SU-DHL-6 (cell line): ENCODE measurements around the gene MIGA1.

Experiments used
- H2AFZ ChIP-seq: fragments of 200-600 bp; sonication (generic); 2 replicates; pipeline ENCODE4 v1.6.1; 2014; ENCODE audit warnings: low read depth, mild to moderate bottlenecking, moderate library complexity, mixed read lengths, antibody characterized with exemption, low read length; ENCODE audit not compliant: severe bottlenecking
- H3F3A ChIP-seq: fragments of 200-600 bp; shearing (Covaris generic); 2 replicates; pipeline ENCODE4 v1.6.0; 2016; ENCODE audit warnings: antibody characterized with exemption, mild to moderate bottlenecking; ENCODE audit not compliant: insufficient read depth
- H3K27ac ChIP-seq: fragments of 200-600 bp; sonication (generic); 2 replicates; pipeline ENCODE4 v1.5.1; 2016; ENCODE audit warnings: low read depth, mild to moderate bottlenecking, low read length, moderate library complexity, mixed read lengths
- H3K27me3 ChIP-seq: fragments of 200-600 bp; sonication (generic), shearing (Covaris generic); 2 replicates; pipeline ENCODE4 v1.6.0; 2014; ENCODE audit warnings: mild to moderate bottlenecking, low read length
- H3K36me3 ChIP-seq: fragments of 200-600 bp; sonication (generic); 2 replicates; pipeline ENCODE4 v1.6.1; 2014; ENCODE audit warnings: mild to moderate bottlenecking, low read length, mixed read lengths
- H3K4me2 ChIP-seq: fragments of 300-600, 200-600 bp; shearing (Covaris generic), sonication (generic); 2 replicates; pipeline ENCODE4 v1.6.0; 2014; ENCODE audit warnings: low read length, low read depth, mild to moderate bottlenecking; ENCODE audit not compliant: poor library complexity, severe bottlenecking
- H3K4me3 ChIP-seq: fragments of 200-600 bp; sonication (generic); 2 replicates; pipeline ENCODE4 v1.5.1; 2014; ENCODE audit warnings: antibody characterized with exemption, low read length, mild to moderate bottlenecking, mixed read lengths; ENCODE audit not compliant: insufficient read depth, poor library complexity, severe bottlenecking
- H3K79me2 ChIP-seq: fragments of 200-600 bp; sonication (generic); 2 replicates; pipeline ENCODE4 v1.6.1; 2014; ENCODE audit warnings: mild to moderate bottlenecking, low read length, moderate library complexity; ENCODE audit not compliant: insufficient read depth
- H3K9ac ChIP-seq: fragments of 200-600 bp; sonication (generic); 2 replicates; pipeline ENCODE4 v1.7.0; 2014; ENCODE audit warnings: mild to moderate bottlenecking, low read length
- H3K9me2 ChIP-seq: fragments of 200-600 bp; sonication (generic); replicated peaks from 2 replicates; pipeline ENCODE4 v1.6.1; 2014; ENCODE audit warnings: low read length; ENCODE audit not compliant: insufficient read depth
- H3K9me3 ChIP-seq: fragments of 200-600 bp; sonication (generic); 2 replicates; pipeline ENCODE4 v1.6.1; 2014; ENCODE audit warnings: low read length, mixed read lengths; ENCODE audit not compliant: insufficient read depth
- H4K20me1 ChIP-seq: fragments of 200-600 bp; sonication (generic); 2 replicates; pipeline ENCODE4 v1.6.1; 2014; ENCODE audit warnings: low read depth, mild to moderate bottlenecking, antibody characterized with exemption, low read length, moderate library complexity, mixed read lengths
- CTCF ChIP-seq: fragments of 200-600 bp; sonication (generic); IDR thresholded peaks from one replicate; pipeline ENCODE4 v1.5.1; 2017; ENCODE audit warnings: antibody characterized with exemption, mild to moderate bottlenecking, low read length, moderate library complexity; ENCODE audit not compliant: insufficient read depth, poor library complexity, severe bottlenecking
- EZH2phosphoT487 ChIP-seq: fragments of 200-600 bp; sonication (generic), shearing (Covaris generic); conservative IDR thresholded peaks from 2 replicates; pipeline ENCODE4 v1.6.1; 2018; ENCODE audit warnings: mild to moderate bottlenecking, antibody characterized with exemption, low read length, moderate library complexity, mixed read lengths

MIGA1 gene

GRCh38 chr1:77925956-77926355 lies 146.5 kb downstream of the MIGA1 start:
- TF ChIP-seq EZH2phosphoT487 (no peak), CTCF (no peak)
- Histone ChIP-seq H3K79me2 (no peaks in the 10 kb centered on the region), H3K9me3 (no peaks in the 10 kb centered on the region), H3K36me3 (no peaks in the 10 kb centered on the region), H3F3A (no peaks in the 10 kb centered on the region), H3K27me3 (no peaks in the 10 kb centered on the region), H3K4me3 (no peak overlapping the region), H3K4me2 (peak overlapping the region; percentile 44), H3K9ac (no peak overlapping the region), H4K20me1 (no peaks in the 10 kb centered on the region), H3K9me2 (no peaks in the 10 kb centered on the region), H2AFZ (no peak overlapping the region), H3K27ac (no peak overlapping the region)

GRCh38 chr1:77926561-77927357 lies 147.3 kb downstream of the MIGA1 start:
- Histone ChIP-seq H3K9ac (no peak overlapping the region), H3K27me3 (no peaks in the 10 kb centered on the region), H3K9me3 (no peaks in the 10 kb centered on the region), H4K20me1 (no peaks in the 10 kb centered on the region), H3K36me3 (no peaks in the 10 kb centered on the region), H3F3A (no peaks in the 10 kb centered on the region), H3K79me2 (no peaks in the 10 kb centered on the region), H3K9me2 (no peaks in the 10 kb centered on the region), H3K4me2 (peak overlapping the region; percentile 44), H3K4me3 (no peak overlapping the region), H3K27ac (no peak overlapping the region), H2AFZ (no peak overlapping the region)
- TF ChIP-seq EZH2phosphoT487 = no peak

GRCh38 chr1:77927414-77927813 lies 148.0 kb downstream of the MIGA1 start:
- Histone ChIP-seq H3F3A (no peaks in the 10 kb centered on the region), H3K79me2 (no peaks in the 10 kb centered on the region), H3K36me3 (no peaks in the 10 kb centered on the region), H2AFZ (no peak overlapping the region), H3K9me2 (no peaks in the 10 kb centered on the region), H3K4me3 (no peak overlapping the region), H3K27ac (no peak overlapping the region), H4K20me1 (no peaks in the 10 kb centered on the region), H3K9ac (no peak overlapping the region), H3K9me3 (no peaks in the 10 kb centered on the region), H3K27me3 (no peaks in the 10 kb centered on the region), H3K4me2 (no peak overlapping the region)
- TF ChIP-seq EZH2phosphoT487 (no peak), CTCF (no peak)
